Muscle layer of colon (tissue), 2 donors: ENCODE measurements around the gene ARHGAP23.
"Not testable (repeated sequence)": the region's sequence is repeated elsewhere in the genome, so short reads cannot be mapped to it uniquely, and the experiment has no call there.

ENCODE experiments used
- H3K27ac ChIP-seq: one replicate; pipeline ENCODE4 v1.7.0; 2013; ENCODE audit warnings: low read depth, mild to moderate bottlenecking, low read length, moderate library complexity
- H3K27me3 ChIP-seq, 2 donors: one replicate each; pipeline ENCODE4 v1.7.0; 2013; ENCODE audit warnings: low read length in 2 of 2, mild to moderate bottlenecking in 2 of 2; ENCODE audit not compliant: insufficient read depth in 2 of 2, control insufficient read depth in 1 of 2
- H3K36me3 ChIP-seq: one replicate; pipeline ENCODE4 v1.7.0; 2013; ENCODE audit warnings: mild to moderate bottlenecking, low read length; ENCODE audit not compliant: insufficient read depth
- H3K4me1 ChIP-seq: one replicate; pipeline ENCODE4 v1.7.0; 2013; ENCODE audit warnings: mild to moderate bottlenecking, low read length; ENCODE audit not compliant: insufficient read depth
- H3K4me3 ChIP-seq, 2 donors: one replicate each; pipeline ENCODE4 v1.7.0; 2013; ENCODE audit warnings: low read length in 2 of 2, low read depth in 1 of 2, mild to moderate bottlenecking in 1 of 2, moderate library complexity in 1 of 2
- H3K9ac ChIP-seq: one replicate; pipeline ENCODE4 v1.7.0; 2013; ENCODE audit warnings: low read length
- H3K9me3 ChIP-seq: one replicate; pipeline ENCODE4 v1.7.0; 2013; ENCODE audit warnings: mild to moderate bottlenecking, low read length
- donor health status: abdominal sarcoma.
- donor health status: Adenocarcinoma of cecum.

Gene ARHGAP23

GRCh38 chr17:38512473-38513058, 84.3 kb downstream of the ARHGAP23 start:
- no peak overlapping the region for H3K27ac ChIP-seq
- H3K4me1 ChIP-seq, result no peaks in the 10 kb centered on the region
- peaks cover 8% of the 10 kb centered on the region for H3K36me3 ChIP-seq

GRCh38 chr17:38526526-38526925, 98.3 kb downstream of the ARHGAP23 start:
- not testable (repeated sequence) for H3K4me3 ChIP-seq, H3K9ac ChIP-seq, H3K4me1 ChIP-seq, H3K9me3 ChIP-seq, H3K27ac ChIP-seq, H3K27me3 ChIP-seq, H3K36me3 ChIP-seq

More at GRCh38 chr17:38512473-38513058, 84.3 kb downstream of the ARHGAP23 start:
- Histone ChIP-seq H3K4me3 (no peak overlapping the region), H3K27me3 (peaks cover 0 to 24% of the 10 kb centered on the region in 2 donors), H3K9ac (no peak overlapping the region), H3K9me3 (no peaks in the 10 kb centered on the region)

GRCh38 chr17:38528141-38528540, 99.9 kb downstream of the ARHGAP23 start:
- not testable (repeated sequence) for H3K4me3 ChIP-seq, H3K9me3 ChIP-seq, H3K27ac ChIP-seq, H3K36me3 ChIP-seq, H3K9ac ChIP-seq, H3K4me1 ChIP-seq
- H3K27me3 ChIP-seq, result peaks cover 0 to 16% of the 10 kb centered on the region in 2 donors

GRCh38 chr17:38530856-38531255, 102.6 kb downstream of the ARHGAP23 start:
- peaks cover 0 to 22% of the 10 kb centered on the region in 2 donors for H3K27me3 ChIP-seq

GRCh38 chr17:38531761-38532160, 103.5 kb downstream of the ARHGAP23 start:
- not testable (repeated sequence) for H3K36me3 ChIP-seq, H3K4me1 ChIP-seq, H3K27ac ChIP-seq, H3K4me3 ChIP-seq, H3K9ac ChIP-seq, H3K9me3 ChIP-seq
- H3K27me3 ChIP-seq, result peaks cover 5 to 22% of the 10 kb centered on the region in 2 donors

More at GRCh38 chr17:38530856-38531255, 102.6 kb downstream of the ARHGAP23 start:
- H3K4me3 ChIP-seq, H3K9ac ChIP-seq, H3K36me3 ChIP-seq, H3K9me3 ChIP-seq, H3K27ac ChIP-seq, H3K4me1 ChIP-seq: not testable (repeated sequence)

GRCh38 chr17:38532451-38532850, 104.2 kb downstream of the ARHGAP23 start:
- Histone ChIP-seq H3K9ac (no peak overlapping the region), H3K36me3 (no peaks in the 10 kb centered on the region), H3K9me3 (no peaks in the 10 kb centered on the region), H3K27me3 (peaks cover 5 to 22% of the 10 kb centered on the region in 2 donors), H3K27ac (no peak overlapping the region), H3K4me1 (no peaks in the 10 kb centered on the region), H3K4me3 (no peak overlapping the region)

GRCh38 chr17:38533241-38533640, 105.0 kb downstream of the ARHGAP23 start:
- no peak overlapping the region for H3K4me3 ChIP-seq
- H3K27ac ChIP-seq, result no peak overlapping the region
- H3K27me3 ChIP-seq, result peaks cover 5 to 22% of the 10 kb centered on the region in 2 donors
- H3K9ac ChIP-seq, result no peak overlapping the region
- no peaks in the 10 kb centered on the region for H3K4me1 ChIP-seq
- no peaks in the 10 kb centered on the region for H3K9me3 ChIP-seq
- no peaks in the 10 kb centered on the region for H3K36me3 ChIP-seq

- no peak overlapping the region for H3K27ac ChIP-seq
- H3K9ac ChIP-seq, result no peak overlapping the region
- H3K4me3 ChIP-seq, result no peak overlapping the region
- H3K27me3 ChIP-seq, result peaks cover 5 to 22% of the 10 kb centered on the region in 2 donors
- H3K9me3 ChIP-seq, result no peaks in the 10 kb centered on the region
- no peaks in the 10 kb centered on the region for H3K4me1 ChIP-seq
- no peaks in the 10 kb centered on the region for H3K36me3 ChIP-seq
These were observed 105.7 kb downstream of the ARHGAP23 start for GRCh38 chr17:38533866-38534497.

- no peaks in the 10 kb centered on the region for H3K9me3 ChIP-seq
- no peak overlapping the region for H3K4me3 ChIP-seq
- H3K27me3 ChIP-seq, result peaks cover 5 to 22% of the 10 kb centered on the region in 2 donors
- H3K4me1 ChIP-seq, result no peaks in the 10 kb centered on the region
- H3K27ac ChIP-seq, result no peak overlapping the region
- no peaks in the 10 kb centered on the region for H3K36me3 ChIP-seq
- H3K9ac ChIP-seq, result no peak overlapping the region
These were observed 106.2 kb downstream of the ARHGAP23 start for GRCh38 chr17:38534498-38534885.

GRCh38 chr17:38535886-38536285, 107.6 kb downstream of the ARHGAP23 start:
- Histone ChIP-seq H3K36me3 (no peaks in the 10 kb centered on the region), H3K27me3 (peaks cover 5 to 17% of the 10 kb centered on the region in 2 donors), H3K4me1 (no peaks in the 10 kb centered on the region), H3K9me3 (no peaks in the 10 kb centered on the region), H3K9ac (no peak overlapping the region), H3K4me3 (no peak overlapping the region), H3K27ac (no peak overlapping the region)

- H3K4me3 ChIP-seq, result no peak overlapping the region
- H3K36me3 ChIP-seq, result no peaks in the 10 kb centered on the region
- no peaks in the 10 kb centered on the region for H3K9me3 ChIP-seq
- H3K27me3 ChIP-seq, result peaks cover 5 to 16% of the 10 kb centered on the region in 2 donors
- no peak overlapping the region for H3K27ac ChIP-seq
- H3K4me1 ChIP-seq, result no peaks in the 10 kb centered on the region
- H3K9ac ChIP-seq, result no peak overlapping the region
These were observed 108.4 kb downstream of the ARHGAP23 start for GRCh38 chr17:38536661-38537060.

- H3K9ac ChIP-seq, result no peak overlapping the region
- H3K27me3 ChIP-seq, result peaks cover 5 to 6% of the 10 kb centered on the region in 2 donors
- H3K4me1 ChIP-seq, result no peaks in the 10 kb centered on the region
These were observed 110.6 kb downstream of the ARHGAP23 start for GRCh38 chr17:38538906-38539305.

More at GRCh38 chr17:38538906-38539305, 110.6 kb downstream of the ARHGAP23 start:
- H3K4me3 ChIP-seq, result no peak overlapping the region
- H3K9me3 ChIP-seq, result no peaks in the 10 kb centered on the region
- no peak overlapping the region for H3K27ac ChIP-seq
- H3K36me3 ChIP-seq, result no peaks in the 10 kb centered on the region
